Liver (tissue), 9 donors: ENCODE data around the gene KLF1. TPM values are rescaled to one million over a fixed set of nuclear protein-coding genes. Genes with fewer than 3 reads are reported as not detected.

Experiments
- DNase-seq: peaks from one replicate; pipeline ENCODE4 v3.0.0-alpha.2; 2017; ENCODE audit warnings: low spot score
- H3K27ac ChIP-seq, 2 donors: one replicate each; pipeline ENCODE4 v1.7.0; 2013; ENCODE audit warnings: inconsistent platforms in 2 of 2, low read length in 2 of 2, control low read depth in 1 of 2, low read depth in 1 of 2, mild to moderate bottlenecking in 1 of 2
- H3K27me3 ChIP-seq, 4 donors: one replicate each; pipeline versions ENCODE4 v1.6.1 to v1.7.0; 2013; ENCODE audit warnings: low read length in 3 of 4, inconsistent platforms in 1 of 4, mild to moderate bottlenecking in 1 of 4, moderate library complexity in 1 of 4; ENCODE audit not compliant: control insufficient read depth in 4 of 4, insufficient read depth in 4 of 4
- H3K36me3 ChIP-seq, 4 donors: one replicate each; pipeline versions ENCODE4 v1.6.1 to v1.7.0; 2013; ENCODE audit warnings: low read length in 3 of 4, mild to moderate bottlenecking in 3 of 4, low read depth in 1 of 4, moderate library complexity in 1 of 4; ENCODE audit not compliant: control insufficient read depth in 4 of 4, insufficient read depth in 3 of 4
- H3K4me1 ChIP-seq, 4 donors: one replicate each; pipeline versions ENCODE4 v1.6.1 to v1.7.0; 2013; ENCODE audit warnings: low read length in 3 of 4, mild to moderate bottlenecking in 3 of 4, moderate library complexity in 1 of 4; ENCODE audit not compliant: control insufficient read depth in 4 of 4, insufficient read depth in 4 of 4
- H3K4me3 ChIP-seq, 3 donors: one replicate each; pipeline versions ENCODE4 v1.6.1 to v1.7.0; 2013; ENCODE audit warnings: low read length in 3 of 3, control low read depth in 1 of 3, low read depth in 1 of 3, mild to moderate bottlenecking in 1 of 3
- H3K9ac ChIP-seq, 2 donors: one replicate each; pipeline ENCODE4 v1.7.0; 2013; ENCODE audit warnings: low read length in 2 of 2, mild to moderate bottlenecking in 2 of 2, moderate library complexity in 2 of 2, control low read depth in 1 of 2, low read depth in 1 of 2
- H3K9me3 ChIP-seq, 4 donors: one replicate each; pipeline versions ENCODE4 v1.6.1 to v1.7.0; 2013; ENCODE audit warnings: low read length in 3 of 4; ENCODE audit not compliant: control insufficient read depth in 4 of 4
- ATF3 ChIP-seq: IDR thresholded peaks from 2 replicates; pipeline ENCODE4 v1.6.1; 2016; ENCODE audit warnings: antibody characterized with exemption
- CTCF ChIP-seq: fragments of 150-350 bp; IDR thresholded peaks from 2 replicates; pipeline ENCODE4 v1.5.1; 2017; ENCODE audit warnings: improper control_type of control experiment, low read depth, low read length; ENCODE audit not compliant: missing input control
- EGR1 ChIP-seq, 2 donors: IDR thresholded peaks; 2 replicates each; pipeline ENCODE4 v1.6.1; 2016 to 2018; ENCODE audit warnings: antibody characterized with exemption in 2 of 2, low read depth in 2 of 2
- FOXA1 ChIP-seq: IDR thresholded peaks from 2 replicates; pipeline ENCODE4 v1.6.1; 2016; ENCODE audit warnings: antibody characterized with exemption
- FOXA2 ChIP-seq: IDR thresholded peaks from 2 replicates; pipeline ENCODE4 v1.6.1; 2016; ENCODE audit warnings: antibody characterized with exemption
- GABPA ChIP-seq, 2 donors: IDR thresholded peaks in 1 of 2; conservative IDR thresholded peaks in 1 of 2; 2 replicates each; pipeline ENCODE4 v1.6.1; 2016; ENCODE audit warnings: antibody characterized with exemption in 2 of 2, mild to moderate bottlenecking in 1 of 2, moderate library complexity in 1 of 2
- HNF4A ChIP-seq, 2 donors: conservative IDR thresholded peaks; 2 replicates each; pipeline ENCODE4 v1.6.1; 2016; ENCODE audit warnings: antibody characterized with exemption in 2 of 2, mild to moderate bottlenecking in 2 of 2
- HNF4G ChIP-seq: IDR thresholded peaks from 2 replicates; pipeline ENCODE4 v1.6.1; 2016; ENCODE audit warnings: antibody characterized with exemption
- JUND ChIP-seq, 2 donors: IDR thresholded peaks; 2 replicates each; pipeline ENCODE4 v1.6.1; 2016; ENCODE audit warnings: antibody characterized with exemption in 2 of 2
- MAX ChIP-seq: IDR thresholded peaks from 2 replicates; pipeline ENCODE4 v1.6.1; 2016; ENCODE audit warnings: antibody characterized with exemption
- NR2F2 ChIP-seq: IDR thresholded peaks from 2 replicates; pipeline ENCODE4 v1.6.1; 2016; ENCODE audit warnings: antibody characterized with exemption
- RAD21 ChIP-seq, 2 donors: IDR thresholded peaks; 2 replicates each; pipeline ENCODE4 v1.6.1; 2016; ENCODE audit warnings: antibody characterized with exemption in 2 of 2, mild to moderate bottlenecking in 2 of 2
- REST ChIP-seq: IDR thresholded peaks from 2 replicates; pipeline ENCODE4 v1.6.1; 2016; ENCODE audit warnings: antibody characterized with exemption, mild to moderate bottlenecking
- RXRA ChIP-seq, 2 donors: IDR thresholded peaks; 2 replicates each; pipeline ENCODE4 v1.6.1; 2017 to 2018; ENCODE audit warnings: antibody characterized with exemption in 2 of 2, mild to moderate bottlenecking in 1 of 2
- SP1 ChIP-seq: IDR thresholded peaks from 2 replicates; pipeline ENCODE4 v1.6.1; 2018; ENCODE audit warnings: antibody characterized with exemption, mild to moderate bottlenecking
- TAF1 ChIP-seq: conservative IDR thresholded peaks from 2 replicates; pipeline ENCODE4 v1.6.1; 2016; ENCODE audit warnings: antibody characterized with exemption, mild to moderate bottlenecking
- YY1 ChIP-seq: IDR thresholded peaks from 2 replicates; pipeline ENCODE4 v1.6.1; 2016; ENCODE audit warnings: antibody characterized with exemption, mild to moderate bottlenecking
- ZBTB33 ChIP-seq: IDR thresholded peaks from 2 replicates; pipeline ENCODE4 v1.6.1; 2016; ENCODE audit warnings: antibody characterized with exemption
- WGBS: extraction: QIAGEN DNeasy Blood & Tissue Kit; methylation state at CpG from one replicate; pipeline ENCODE4 v1.1.7; 2013; 5-methylcytosine and 5-hydroxymethylcytosine counted together
- polyA plus RNA-seq, 2 donors: library from polyadenylated mRNA; stranded (reverse) in 1 of 2; unstranded in 1 of 2; fragments of 200-250 nt in 1 of 2; fragments of >200 nt in 1 of 2; fragmentation: Nextera tagmentation in 1 of 2; extraction: Ambion mirVana in 1 of 2; gene quantifications; one replicate each; pipeline versions ENCODE4 v1.2.1 to v1.2.3, GENCODE V29; 2013 to 2015
- total RNA-seq, 2 donors: library from RNA; depleted of rRNA; stranded (reverse); fragments of >200 nt; gene quantifications; one replicate each; pipeline ENCODE4 v1.2.3, GENCODE V29; 2014
- donor health status: healthy.
- donor health status: healthy.
- donor health status: healthy.
- donor health status: healthy.
- donor health status: healthy.

Gene KLF1
- total and polyA plus RNA-seq, 4 donors, result 234 TPM; not detected in 3

- no peak for TF ChIP-seq REST
These were observed 22.0 kb downstream of the KLF1 start (continued) for GRCh38 chr19:12864721-12865715.

- Histone ChIP-seq H3K27ac (no peak overlapping the region), H3K9ac (no peak overlapping the region), H3K36me3 (no peaks in the 10 kb centered on the region), H3K4me3 (no peak overlapping the region), H3K4me1 (peaks cover 0 to 8% (median 5%) of the 10 kb centered on the region in 4 donors), H3K27me3 (no peaks in the 10 kb centered on the region), H3K9me3 (no peaks in the 10 kb centered on the region)
- no peak for TF ChIP-seq ATF3
- TF ChIP-seq MAX, result no peak
- TF ChIP-seq GABPA (IDR thresholded peaks at IDR 0.05 in 1 of 2, conservative IDR thresholded peaks at IDR 0.05 in 1 of 2), result no peak
- no peak for TF ChIP-seq FOXA2
- TF ChIP-seq SP1, result no peak
- no peak for TF ChIP-seq REST
- no peak for TF ChIP-seq RAD21 (IDR thresholded peaks at IDR 0.05)
- no peak for TF ChIP-seq CTCF
- no peak for TF ChIP-seq NR2F2
- TF ChIP-seq EGR1 (IDR thresholded peaks at IDR 0.05; ENCODE audit: low read depth in 2 of 2), result no peak
- no peak for TF ChIP-seq YY1
- TF ChIP-seq HNF4A (conservative IDR thresholded peaks at IDR 0.05), result no peak
- TF ChIP-seq ZBTB33, result no peak
- TF ChIP-seq TAF1, result no peak
- TF ChIP-seq JUND (IDR thresholded peaks at IDR 0.05), result no peak
- no peak for TF ChIP-seq RXRA (IDR thresholded peaks at IDR 0.05)
- TF ChIP-seq FOXA1, result no peak
- TF ChIP-seq HNF4G, result no peak
- DNase-seq, result no peak
- 86% methylated on average over 4 of the region's 4 CpGs for WGBS
These were observed 22.9 kb downstream of the KLF1 start for GRCh38 chr19:12864143-12864542.
